Measurements from ENCODE around the gene MAN1A2.

MAN1A2 gene

DNA sequence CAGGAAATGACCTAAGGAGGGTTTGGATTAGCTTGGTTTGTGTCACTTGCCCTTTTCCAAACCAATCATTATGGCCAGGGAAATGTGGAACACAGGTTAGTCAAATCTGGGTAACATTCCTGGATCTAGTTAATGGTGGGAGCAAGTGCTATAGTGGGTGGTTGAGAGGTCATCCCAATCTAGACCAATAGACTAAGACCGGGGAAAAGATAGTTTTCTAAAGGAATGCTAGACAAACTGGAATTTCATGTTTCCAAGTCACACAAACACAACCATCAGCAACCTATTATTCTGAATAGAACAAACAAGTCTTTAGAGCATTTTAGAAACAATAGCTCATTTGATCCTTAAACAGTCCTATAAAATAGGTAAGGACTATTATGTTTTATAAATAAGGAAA lies 4.3 kb upstream of the MAN1A2 start:
- DNase-seq = no peak

DNA sequence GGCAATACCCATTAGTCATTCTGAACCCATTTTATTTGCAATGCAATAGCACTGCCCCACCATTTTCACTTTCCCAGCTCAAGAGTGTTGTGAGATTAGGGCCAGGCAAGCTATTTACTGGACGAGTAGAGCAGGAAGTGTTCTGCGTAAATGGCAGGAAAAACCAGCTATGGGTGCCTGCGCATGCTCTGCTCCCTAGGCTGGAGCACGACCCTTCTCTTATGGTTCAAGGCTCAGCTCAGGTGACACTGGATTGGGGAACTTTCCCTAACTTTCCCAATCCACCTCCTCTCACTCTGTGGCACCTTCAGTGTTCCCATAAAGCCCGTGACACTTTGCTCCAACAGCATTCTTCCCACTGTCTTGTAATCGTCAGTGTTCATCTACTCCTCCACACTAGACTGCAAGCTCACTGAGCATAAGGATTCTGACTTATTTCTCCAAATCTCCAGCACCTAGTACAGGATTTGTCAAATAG lies 3.6 kb upstream of the MAN1A2 start:
- peak in 1 of 2 experiments; percentile 23 for DNase-seq

DNA sequence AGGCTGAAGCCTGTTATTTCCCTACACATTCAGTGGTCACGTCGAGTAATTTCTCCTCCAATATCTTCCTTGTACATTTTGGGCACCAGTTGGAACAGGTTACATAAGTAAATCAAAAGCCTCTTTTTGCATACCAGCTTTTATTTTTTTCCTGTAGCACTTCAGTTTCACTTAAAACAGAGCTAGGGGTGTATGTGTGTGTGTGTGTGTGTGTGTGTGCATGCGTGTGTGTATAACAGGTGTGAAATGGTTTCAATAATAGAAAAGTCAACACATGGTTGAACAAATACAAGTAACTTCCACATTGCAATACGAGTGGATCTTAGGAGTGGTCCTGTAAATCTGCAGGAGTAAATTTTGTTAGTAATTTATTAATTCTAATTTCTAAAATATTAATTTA lies 3.0 kb upstream of the MAN1A2 start:
- DNase-seq = no peak

DNA sequence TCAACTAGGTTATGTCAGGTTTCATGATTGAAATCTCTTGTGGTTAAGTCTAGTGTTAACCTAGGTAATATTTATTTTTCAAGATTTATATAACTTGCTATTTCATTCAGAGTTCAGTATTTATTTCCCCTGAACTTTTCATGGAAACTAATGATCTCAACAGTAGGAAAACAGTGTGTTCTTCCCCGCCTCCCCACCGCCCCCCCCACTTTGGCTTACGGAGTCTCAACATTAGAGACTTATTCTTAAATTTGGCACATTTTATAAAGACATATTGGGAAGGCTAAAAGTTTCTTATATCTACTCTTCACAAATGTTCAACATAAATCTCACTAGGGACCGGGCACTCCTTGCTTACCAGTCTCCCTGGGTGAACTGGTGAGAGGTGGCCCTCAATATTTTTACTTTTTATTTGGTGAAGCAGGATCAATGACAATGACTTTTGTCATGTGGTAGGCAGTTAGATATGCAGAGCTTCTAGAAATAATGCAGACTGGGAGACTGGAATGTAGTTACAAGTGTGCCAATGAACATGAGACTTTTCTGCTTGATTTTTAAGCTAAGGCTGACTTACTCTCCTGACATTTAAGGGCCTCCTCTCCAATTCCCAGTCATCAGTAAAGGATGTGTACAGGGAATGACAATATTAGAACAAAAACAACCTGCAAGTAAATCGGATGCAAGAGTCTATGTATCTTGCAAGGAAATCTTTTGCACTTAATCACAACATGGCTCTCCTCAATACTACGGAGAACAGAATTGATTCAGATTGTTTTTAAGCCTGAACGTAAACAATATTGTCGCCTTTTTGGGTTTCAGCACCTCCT lies 1.7 kb upstream of the MAN1A2 start:
- DNase-seq = no peak

DNA sequence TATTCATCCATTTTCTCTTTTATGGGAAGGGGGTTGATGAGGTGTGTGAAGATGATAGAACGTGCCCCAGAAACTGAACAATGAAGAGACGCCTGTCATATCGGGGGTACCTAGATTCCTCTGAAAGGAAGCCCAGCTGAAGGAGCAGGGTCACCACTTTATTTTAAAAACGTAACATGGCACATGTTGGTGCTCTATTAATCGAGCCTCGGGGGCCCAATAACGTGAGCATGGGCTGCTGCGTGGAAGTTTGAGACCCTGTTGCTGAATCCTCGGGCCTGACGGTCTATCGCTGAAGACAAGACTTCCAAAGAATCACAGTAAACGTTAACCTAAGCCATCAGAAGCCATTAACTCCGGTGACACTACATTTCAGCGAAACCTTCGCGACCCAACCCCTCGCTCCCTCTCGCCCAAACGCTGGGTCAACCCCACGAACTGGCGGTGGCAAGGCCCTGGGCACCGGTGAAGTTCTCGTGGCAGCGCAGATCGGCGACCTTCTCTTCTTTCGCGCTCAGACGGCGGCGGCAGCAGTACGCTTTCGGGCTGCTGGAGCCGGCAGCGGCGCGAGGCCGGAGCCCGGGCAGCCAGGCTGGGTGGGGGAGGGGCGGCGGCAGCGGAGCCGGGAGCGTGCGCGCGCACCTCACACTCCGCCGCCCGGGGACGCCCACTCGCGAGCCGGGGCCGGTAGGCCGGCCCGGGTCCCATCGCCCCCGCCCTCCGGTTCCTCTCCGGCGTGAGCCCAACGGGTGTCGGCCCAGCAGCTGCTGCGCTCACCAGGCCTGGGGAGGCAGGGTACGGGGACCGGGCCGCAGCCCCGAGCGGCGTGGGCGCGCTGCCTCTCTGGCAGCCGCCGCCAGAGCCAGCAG lies 838 bp upstream of the MAN1A2 start:
- peak; percentile 79 to 80 for DNase-seq

DNA sequence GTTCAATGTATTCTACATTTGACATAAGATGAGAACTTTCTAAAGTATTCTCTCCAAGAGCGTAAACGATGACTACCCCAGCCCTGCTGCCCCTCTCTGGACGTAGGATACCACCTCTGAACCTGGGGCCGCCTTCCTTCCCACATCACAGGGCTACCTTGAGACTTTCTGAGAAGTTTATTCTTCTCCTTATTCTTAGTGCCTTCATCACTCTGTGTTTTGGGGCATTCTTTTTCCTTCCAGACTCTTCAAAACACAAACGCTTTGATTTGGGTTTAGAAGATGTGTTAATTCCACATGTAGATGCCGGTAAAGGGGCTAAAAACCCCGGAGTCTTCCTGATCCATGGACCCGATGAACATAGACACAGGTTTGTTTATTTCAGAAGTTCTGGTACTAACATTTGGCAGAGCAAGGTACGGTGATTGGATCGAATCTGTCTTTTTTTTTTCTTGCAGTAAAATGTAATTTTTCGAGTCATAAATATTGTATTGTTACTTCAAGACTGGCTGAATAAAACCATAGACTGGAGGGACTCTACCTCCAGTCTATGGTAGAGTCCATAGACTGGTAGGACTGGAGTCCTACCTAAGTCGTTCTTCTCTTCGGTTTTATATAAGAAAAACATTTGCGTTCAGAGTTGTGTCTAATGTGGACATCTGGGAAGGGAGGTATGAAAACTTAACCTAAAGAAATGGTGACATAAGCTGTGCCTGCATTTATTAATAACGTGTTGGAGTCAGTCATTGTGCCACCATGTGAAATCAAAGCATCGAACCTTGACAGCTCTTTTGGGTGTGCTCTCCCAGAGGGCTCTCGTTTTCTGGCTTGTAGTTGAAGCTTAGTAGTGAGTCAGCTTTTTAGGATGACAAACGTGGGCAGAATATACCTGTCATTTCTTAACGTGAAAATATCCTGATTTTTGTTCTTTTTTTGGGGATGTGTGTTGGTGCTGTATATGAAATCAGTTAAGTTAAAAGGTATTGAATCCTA lies 1.2 kb downstream of the MAN1A2 start:
- peak in 1 of 2 experiments; percentile 17 for DNase-seq

DNA sequence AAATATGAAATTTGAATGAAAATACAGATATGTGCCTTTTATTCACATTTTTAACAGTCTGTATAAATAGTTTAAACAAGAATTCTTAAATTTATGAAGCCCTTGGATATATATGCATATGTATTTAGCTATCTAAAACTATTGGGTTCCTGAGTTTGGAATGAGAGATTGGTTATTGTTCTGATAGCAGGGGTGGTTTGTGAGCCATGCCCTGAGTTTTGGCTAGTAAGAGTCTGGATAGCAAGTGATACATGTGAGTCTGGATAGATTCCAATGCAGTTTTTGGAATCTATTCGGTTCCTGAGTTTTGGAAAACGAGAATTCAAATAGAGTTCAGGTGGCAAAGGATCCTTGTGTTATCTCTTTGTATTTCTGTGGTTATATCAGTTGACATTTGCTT lies 2.8 kb downstream of the MAN1A2 start:
- no peak for DNase-seq

DNA sequence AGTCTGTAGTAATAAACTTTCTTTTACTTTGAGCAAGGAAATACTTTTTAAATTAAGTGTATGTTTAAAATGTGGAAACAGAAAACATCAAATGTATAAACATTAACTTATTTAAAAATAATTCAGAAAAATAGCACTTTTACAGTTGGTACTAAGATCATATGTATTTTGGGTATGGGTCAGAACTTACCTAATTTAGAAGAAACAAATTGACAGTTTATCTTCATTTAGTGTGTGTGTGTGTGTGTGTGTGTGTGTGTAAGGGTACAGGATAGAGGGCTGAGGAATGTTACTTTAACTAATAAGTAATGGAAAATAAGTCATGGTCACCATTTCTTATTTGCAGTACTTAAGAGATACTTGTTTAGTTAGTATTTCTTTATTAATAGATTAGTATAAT lies 3.3 kb downstream of the MAN1A2 start:
- no peak for DNase-seq

DNA sequence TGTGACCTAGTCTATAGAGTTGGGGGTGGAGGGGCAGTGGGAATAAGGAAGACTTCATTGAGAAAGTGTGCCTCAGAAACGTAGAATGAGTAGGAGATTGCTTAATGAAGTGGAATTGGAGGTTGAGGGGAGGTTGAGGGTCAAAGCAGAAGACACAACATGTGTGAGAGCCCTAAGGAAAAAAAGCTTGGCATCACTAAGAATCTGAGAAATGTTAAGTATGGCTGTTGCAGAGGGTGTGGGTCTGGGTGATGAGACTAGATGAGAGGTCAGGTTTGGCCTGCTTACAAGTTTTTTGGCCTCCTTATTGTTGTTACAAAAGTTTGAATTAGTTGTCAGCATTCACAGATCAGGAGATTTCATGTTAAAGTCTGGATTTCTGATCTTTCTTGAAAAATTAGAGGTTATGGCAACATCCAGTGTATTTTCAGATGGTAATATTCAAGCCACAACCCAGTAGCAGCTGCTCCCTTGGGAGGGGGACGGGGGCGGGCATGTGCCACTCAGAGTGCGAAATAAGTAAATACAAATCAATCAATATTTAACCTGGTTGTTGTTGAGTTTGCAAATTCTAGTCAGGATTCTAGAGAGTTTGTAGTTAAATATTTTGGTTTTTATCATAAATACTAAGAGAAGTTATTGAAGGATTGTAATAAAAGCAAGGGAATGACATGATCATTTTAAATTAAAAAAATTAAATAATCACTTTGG lies 4.3 kb downstream of the MAN1A2 start:
- no peak for DNase-seq

DNA sequence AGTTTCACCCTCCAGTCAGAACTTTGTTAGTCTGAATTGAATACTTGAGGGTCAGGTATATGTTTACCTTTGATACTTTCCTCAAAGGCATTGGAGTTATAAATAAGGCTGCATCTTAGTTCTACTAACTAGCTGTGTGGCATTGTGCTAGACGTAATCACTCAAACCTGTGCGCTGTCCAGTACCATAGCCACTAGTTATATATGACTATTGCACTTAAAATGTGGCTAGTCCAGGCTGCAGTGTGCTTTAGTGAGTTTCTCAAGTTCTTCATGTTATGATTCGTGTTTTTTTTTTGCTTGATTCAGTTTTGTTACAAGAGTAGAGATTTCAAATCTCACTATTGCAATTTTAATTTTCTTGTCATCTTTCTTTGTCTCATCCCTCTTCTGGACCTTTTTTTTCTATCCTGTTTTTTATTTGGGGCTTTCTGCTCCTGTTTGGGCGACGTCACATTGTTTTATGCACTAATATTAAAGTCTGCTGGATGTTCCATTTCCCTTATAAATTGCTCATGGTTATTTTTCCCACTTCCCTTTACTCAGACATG lies 5.7 kb downstream of the MAN1A2 start:
- DNase-seq = no peak

DNA sequence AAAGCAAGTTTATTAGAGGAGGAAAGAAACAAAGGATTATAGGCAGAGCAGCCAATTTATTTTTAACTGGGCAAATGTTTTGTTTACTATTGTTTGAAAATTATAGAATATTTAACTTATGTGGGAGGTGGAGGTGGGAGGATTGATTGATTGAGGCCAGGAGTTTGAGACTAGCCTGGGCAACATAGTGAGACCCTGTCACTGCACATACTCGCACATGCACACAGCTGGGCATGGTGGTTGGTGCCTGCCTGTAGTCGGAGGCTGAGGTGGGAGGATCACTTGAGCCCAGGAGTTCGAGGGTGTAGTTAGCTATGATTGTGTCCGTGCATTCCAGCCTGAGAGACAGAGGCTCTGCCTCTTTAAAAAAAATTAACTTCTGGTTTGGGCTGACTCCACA lies 6.7 kb downstream of the MAN1A2 start:
- no peak for DNase-seq

DNA sequence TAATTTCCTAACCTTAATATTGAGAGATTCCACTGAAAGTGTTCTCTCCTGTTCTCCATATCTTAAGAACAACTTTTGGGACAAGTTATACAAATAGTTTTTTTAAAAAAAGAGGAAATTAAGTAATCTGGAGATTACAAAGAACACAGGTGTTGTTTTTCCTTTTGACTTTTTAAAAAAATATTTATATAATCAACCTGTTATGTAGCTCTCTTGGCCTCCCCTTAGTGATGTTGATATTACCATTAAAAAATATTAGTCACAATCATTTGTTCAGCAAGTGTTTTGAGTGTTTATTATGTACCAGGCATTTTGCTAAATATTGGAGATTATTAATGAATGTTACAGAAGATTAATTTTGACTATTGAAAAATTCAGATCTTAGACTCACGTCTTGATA lies 8.1 kb downstream of the MAN1A2 start:
- DNase-seq = no peak

DNA sequence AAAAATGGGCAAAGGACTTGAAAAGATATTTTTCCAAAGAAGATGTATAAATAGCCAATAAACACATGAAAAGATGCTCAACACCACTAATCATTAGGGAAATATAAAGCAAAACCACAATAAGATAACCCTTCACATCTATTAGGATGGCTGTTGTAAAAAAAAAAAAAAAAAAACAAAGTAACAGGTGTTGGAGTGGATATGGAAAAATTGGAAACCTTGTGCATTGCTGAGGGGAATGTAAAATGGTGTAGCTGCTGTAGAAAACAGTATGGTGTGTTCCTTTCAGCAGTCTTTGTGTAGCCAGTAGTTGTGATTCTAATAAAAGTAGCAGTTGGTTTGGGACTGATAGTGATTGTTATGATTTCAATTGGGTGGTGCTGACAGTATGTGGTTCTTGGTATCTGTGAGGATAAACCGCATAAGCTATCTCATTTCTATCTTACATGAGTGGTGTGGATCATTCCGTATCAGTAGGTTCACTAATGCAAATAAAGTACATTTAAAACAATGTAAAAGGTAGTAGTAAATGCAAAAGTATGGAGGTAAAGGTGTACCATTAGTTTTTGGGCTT lies 19.9 kb downstream of the MAN1A2 start:
- DNase-seq = no peak

DNA sequence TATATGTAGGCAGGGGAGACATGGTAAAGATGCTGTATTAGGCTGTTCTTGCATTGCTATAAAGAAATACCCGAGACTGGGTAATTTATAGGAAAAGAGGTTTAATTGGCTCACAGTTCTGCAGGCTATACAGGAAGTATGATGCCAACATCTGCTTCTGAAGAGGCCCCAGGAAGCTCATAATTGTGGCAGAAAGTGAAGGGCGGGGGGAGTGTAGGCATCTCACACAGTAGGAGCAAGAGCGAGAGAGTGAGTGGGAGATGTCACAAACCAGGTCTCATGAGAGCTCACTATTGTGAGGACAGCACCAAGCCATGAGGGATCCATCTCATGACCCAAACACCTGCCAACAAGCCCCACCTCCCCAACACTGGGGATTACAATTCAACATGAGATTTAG lies 21.1 kb downstream of the MAN1A2 start:
- no peak for DNase-seq

DNA sequence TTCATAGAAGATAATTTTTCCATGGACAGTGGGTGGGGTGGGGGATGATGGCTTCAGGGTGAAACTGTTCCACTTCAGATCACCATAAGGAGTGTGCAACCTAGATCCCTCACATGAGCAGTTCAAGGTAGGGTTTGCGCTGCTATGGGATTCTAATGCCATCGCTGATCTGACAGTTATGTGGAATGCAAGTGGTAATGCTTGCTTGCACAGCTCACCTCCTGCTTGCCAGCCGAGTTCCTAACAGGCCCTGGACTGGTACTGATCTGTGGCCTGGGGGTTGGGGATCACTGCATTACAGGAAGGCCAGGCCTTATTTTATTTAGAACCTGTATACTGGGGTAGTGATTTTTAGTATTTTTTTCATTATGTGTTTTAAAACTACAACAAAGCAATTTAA lies 22.0 kb downstream of the MAN1A2 start:
- no peak for DNase-seq

DNA sequence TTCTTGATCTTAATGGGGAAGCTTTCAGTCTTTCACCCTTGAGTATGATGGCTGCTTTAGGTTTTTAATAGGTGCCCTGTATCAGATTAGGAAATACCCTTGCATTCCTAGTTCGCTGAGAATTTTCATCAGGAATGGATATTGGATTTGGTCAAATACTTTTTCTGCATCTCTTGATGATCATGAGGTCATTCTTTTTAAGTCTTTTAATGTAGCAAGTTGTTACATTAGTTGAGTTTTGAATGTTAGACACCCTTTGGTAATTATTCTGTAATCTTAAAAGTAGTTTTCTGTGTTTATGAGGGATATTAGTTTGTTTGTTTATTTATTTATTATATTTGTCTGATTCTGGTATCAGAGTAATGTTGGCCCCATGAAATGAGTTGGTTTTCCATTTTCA lies 22.5 kb downstream of the MAN1A2 start:
- DNase-seq = no peak

DNA sequence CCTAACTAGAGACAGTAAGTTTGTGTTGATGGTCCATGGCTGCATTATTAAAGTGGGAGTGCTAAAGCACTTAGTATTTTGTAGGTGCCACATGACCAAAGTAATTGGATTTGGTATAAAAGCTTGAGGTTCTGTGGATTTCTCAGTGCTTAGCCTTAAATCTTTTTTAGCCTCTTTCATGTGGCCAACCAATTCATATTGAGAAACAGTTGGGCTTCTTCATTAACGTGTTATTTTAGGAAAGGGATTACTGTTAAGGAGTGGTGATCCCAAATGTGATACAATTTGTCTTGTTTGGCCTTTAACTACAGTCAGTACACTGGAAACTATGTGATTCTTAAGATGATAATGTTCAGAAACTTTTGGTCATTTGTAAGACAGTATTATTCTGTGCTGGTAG lies 25.5 kb downstream of the MAN1A2 start:
- no peak for DNase-seq

DNA sequence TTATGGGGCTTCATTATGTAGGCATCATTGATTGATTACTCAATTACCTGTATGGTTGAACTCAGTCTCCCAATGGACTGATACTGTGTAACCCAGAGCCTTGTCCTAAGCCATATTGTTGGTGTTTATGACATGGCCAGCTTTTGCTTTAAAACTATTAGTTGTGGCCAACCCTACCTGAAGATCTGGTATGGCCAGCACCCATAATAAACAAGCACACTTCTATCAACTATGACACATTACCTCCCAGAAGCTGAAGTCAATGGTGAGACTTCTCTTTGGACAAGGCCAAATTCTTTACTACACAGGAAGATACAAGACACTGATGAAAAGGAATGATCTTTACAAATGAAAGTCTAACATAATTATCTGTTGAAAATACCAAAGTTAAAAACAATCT lies 28.8 kb downstream of the MAN1A2 start:
- DNase-seq = no peak

DNA sequence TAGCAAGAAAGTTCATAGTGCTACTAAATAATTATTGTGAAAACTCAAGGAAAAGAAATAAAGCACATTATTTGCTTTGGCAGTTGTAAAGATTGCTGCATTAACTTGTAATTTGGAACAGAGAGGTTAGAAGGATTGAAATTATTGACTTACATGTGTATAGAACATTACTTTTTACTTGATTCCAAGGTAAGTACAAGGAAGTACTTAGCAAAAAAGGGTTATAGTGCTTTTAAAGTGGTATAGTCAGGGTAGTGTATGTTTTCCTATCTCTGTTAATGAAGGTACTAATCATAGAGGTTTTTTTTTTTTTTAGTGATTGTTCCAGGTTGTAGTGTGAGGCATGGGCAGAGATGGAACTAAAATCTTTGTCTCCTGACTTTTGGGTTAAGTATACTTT lies 29.4 kb downstream of the MAN1A2 start:
- no peak for DNase-seq

DNA sequence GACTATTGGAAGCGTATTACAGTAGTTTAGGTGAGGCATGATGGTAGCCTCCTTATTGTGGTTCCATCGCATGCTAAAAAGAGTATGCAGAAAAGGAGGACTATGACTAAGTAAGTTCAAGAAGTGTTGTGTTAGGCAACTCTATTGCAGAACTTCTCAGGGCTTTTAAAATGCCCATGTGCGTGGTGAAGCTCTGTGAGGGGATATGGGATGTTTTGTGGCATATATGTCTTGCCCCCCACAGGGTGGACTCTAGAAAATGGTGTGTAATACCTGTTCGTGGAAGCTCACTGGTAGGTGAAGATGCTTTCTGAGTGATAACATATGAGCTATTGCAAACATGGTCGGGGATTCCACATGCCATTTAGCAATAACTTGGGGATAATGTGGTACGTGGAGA lies 31.7 kb downstream of the MAN1A2 start:
- DNase-seq = no peak

DNA sequence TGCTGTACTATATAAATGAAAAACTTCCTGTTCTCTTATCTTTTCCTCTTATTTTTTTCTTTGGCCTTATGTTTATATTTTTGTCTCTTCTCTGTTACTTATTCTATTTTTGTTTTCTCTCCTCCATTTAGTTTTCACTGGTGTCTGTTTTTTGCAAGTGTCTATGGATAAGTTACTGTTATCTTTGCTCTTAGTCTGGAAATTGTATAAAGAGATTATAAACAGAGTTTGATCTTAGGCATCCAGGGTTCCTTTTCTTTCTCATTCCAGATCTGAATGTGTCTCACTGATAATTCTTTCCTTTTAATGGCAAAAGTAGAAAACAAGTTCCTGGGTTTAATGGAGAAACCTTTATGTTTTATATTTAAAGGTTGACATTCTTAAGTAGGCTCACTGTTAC lies 34.5 kb downstream of the MAN1A2 start:
- no peak for DNase-seq

All from activated CD4-positive, alpha-beta T cell treated with anti-CD3 and anti-CD28 coated beads, Interleukin-2, amount 50 U/mL, for 48 hours (primary cell).